H1 (cell line): ENCODE results near the gene PPFIA4. TPM values are rescaled to one million over a fixed set of nuclear protein-coding genes. Genes with fewer than 3 reads are reported as not detected.

ENCODE experiments used
- CTCF ChIA-PET: fragments of 300-600 bp; sonication (Branson Sonifier 250); formaldehyde crosslinking; loops from one replicate; lab custom pipeline; 2021; ENCODE audit not compliant: partially characterized antibody; lab: Charles Lee
- POLR2A ChIA-PET: fragments of 300-600 bp; sonication (Branson Sonifier 250); formaldehyde crosslinking; loops from one replicate; lab custom pipeline; 2021; ENCODE audit warnings: inconsistent platforms; ENCODE audit not compliant: partially characterized antibody; lab: Charles Lee
- DNase-seq, 2 experiments: peaks; one replicate each; pipeline versions ENCODE4 v3.0.0 to v3.0.0-alpha.2; 2010 to 2022; ENCODE audit warnings: low spot score in 2 of 2, low read depth in 1 of 2, mixed read lengths in 1 of 2
- FAIRE-seq: peaks from 2 replicates; lab custom pipeline; 2011; peaks lifted over from hg19 to GRCh38; lab: Jason Lieb, UNC
- H2AFZ ChIP-seq: 2 replicates; pipeline ENCODE4 v1.8.1; 2012; ENCODE audit warnings: low read length, inconsistent platforms
- H2AK5ac ChIP-seq: 2 replicates; pipeline ENCODE4 v1.6.1; 2013; ENCODE audit warnings: low read depth, low read length
- H2BK120ac ChIP-seq: replicated peaks from 2 replicates; pipeline ENCODE3; 2013; ENCODE audit warnings: low read depth, low read length, inconsistent platforms
- H2BK12ac ChIP-seq: 2 replicates; pipeline ENCODE4 v1.6.1; 2013; ENCODE audit warnings: low read depth, low read length
- H2BK15ac ChIP-seq: 2 replicates; pipeline ENCODE4 v1.6.1; 2013; ENCODE audit warnings: low read length
- H2BK20ac ChIP-seq: 2 replicates; pipeline ENCODE4 v1.6.1; 2013; ENCODE audit warnings: low read length
- H2BK5ac ChIP-seq: 2 replicates; pipeline ENCODE4 v1.6.1; 2013; ENCODE audit warnings: low read depth, low read length
- H3K14ac ChIP-seq: 2 replicates; pipeline ENCODE4 v1.6.1; 2013; ENCODE audit warnings: inconsistent platforms; ENCODE audit not compliant: insufficient read length
- H3K18ac ChIP-seq: 2 replicates; pipeline ENCODE4 v1.6.1; 2013; ENCODE audit warnings: low read length; ENCODE audit errors: extremely low read depth
- H3K23ac ChIP-seq: 2 replicates; pipeline ENCODE4 v1.6.1; 2013; ENCODE audit warnings: inconsistent platforms; ENCODE audit not compliant: insufficient read length
- H3K23me2 ChIP-seq: 2 replicates; pipeline ENCODE4 v1.6.1; 2013; ENCODE audit warnings: low read depth, low read length
- H3K27ac ChIP-seq: 2 replicates; pipeline ENCODE4 v1.6.1; 2011; ENCODE audit warnings: low read depth, low read length, inconsistent platforms
- H3K27me3 ChIP-seq, 4 experiments: replicated peaks in 1 of 4; 1 replicate in 1 of 4; 2 replicates in 3 of 4; pipeline versions ENCODE4 v1.6.1 to v1.8.1; 2011 to 2013; ENCODE audit warnings: low read length in 3 of 4, mild to moderate bottlenecking in 3 of 4, inconsistent platforms in 2 of 4, mixed read lengths in 2 of 4, moderate library complexity in 1 of 4; ENCODE audit not compliant: control insufficient read depth in 3 of 4, insufficient read depth in 3 of 4; ENCODE audit errors: extremely low read depth in 1 of 4
- H3K36me3 ChIP-seq, 4 experiments: 2 replicates each; pipeline versions ENCODE4 v1.6.1 to v1.8.1; 2011 to 2013; ENCODE audit warnings: mild to moderate bottlenecking in 4 of 4, low read length in 3 of 4, moderate library complexity in 2 of 4, control low read depth in 1 of 4, inconsistent platforms in 1 of 4; ENCODE audit not compliant: insufficient read depth in 4 of 4, control insufficient read depth in 2 of 4
- H3K4ac ChIP-seq: replicated peaks from 2 replicates; pipeline ENCODE3; 2013; ENCODE audit warnings: low read length, low read depth, mixed read lengths, inconsistent platforms; ENCODE audit not compliant: insufficient read length
- H3K4me1 ChIP-seq, 4 experiments: replicated peaks in 1 of 4; 1 replicate in 1 of 4; 2 replicates in 3 of 4; pipeline versions ENCODE4 v1.6.1 to v1.8.1; 2011 to 2013; ENCODE audit warnings: low read length in 3 of 4, inconsistent platforms in 2 of 4, mixed read lengths in 1 of 4; ENCODE audit not compliant: insufficient read depth in 4 of 4, control insufficient read depth in 3 of 4
- H3K4me2 ChIP-seq, 2 experiments: 2 replicates each; pipeline versions ENCODE4 v1.6.1 to v1.8.1; 2011 to 2013; ENCODE audit warnings: low read depth in 2 of 2, low read length in 2 of 2, control low read depth in 1 of 2, inconsistent platforms in 1 of 2, mild to moderate bottlenecking in 1 of 2; ENCODE audit not compliant: insufficient read depth in 1 of 2
- H3K4me3 ChIP-seq, 4 experiments: fragments of 200-600, 300-600 bp in 1 of 4; sonication (generic), shearing (Covaris generic), sonication (Bioruptor Twin) in 1 of 4; 2 replicates each; pipeline versions ENCODE4 v1.5.1 to v1.8.1; 2011 to 2016; ENCODE audit warnings: low read length in 4 of 4, low read depth in 3 of 4, control low read depth in 2 of 4, inconsistent platforms in 2 of 4, mild to moderate bottlenecking in 2 of 4, mixed read lengths in 1 of 4, moderate library complexity in 1 of 4; ENCODE audit not compliant: insufficient read depth in 2 of 4; ENCODE audit errors: extremely low read depth in 1 of 4
- H3K56ac ChIP-seq: replicated peaks from 2 replicates; pipeline ENCODE3; 2013; ENCODE audit warnings: low read depth, mild to moderate bottlenecking, mixed read lengths, low read length, inconsistent platforms; ENCODE audit not compliant: insufficient read length
- H3K79me1 ChIP-seq: 2 replicates; pipeline ENCODE4 v1.6.1; 2013; ENCODE audit warnings: low read depth, low read length, control low read depth
- H3K79me2 ChIP-seq, 2 experiments: 2 replicates each; pipeline versions ENCODE4 v1.6.1 to v1.8.1; 2012 to 2013; ENCODE audit warnings: low read length in 2 of 2, mild to moderate bottlenecking in 2 of 2, inconsistent platforms in 1 of 2; ENCODE audit not compliant: insufficient read depth in 2 of 2, control insufficient read depth in 1 of 2
- H3K9ac ChIP-seq, 4 experiments: replicated peaks in 1 of 4; 1 replicate in 1 of 4; 2 replicates in 3 of 4; pipeline versions ENCODE4 v1.6.1 to v1.8.1; 2011 to 2013; ENCODE audit warnings: low read depth in 3 of 4, low read length in 3 of 4, control low read depth in 2 of 4, mild to moderate bottlenecking in 2 of 4, moderate library complexity in 2 of 4, inconsistent platforms in 1 of 4; ENCODE audit errors: extremely low read depth in 1 of 4
- H3K9me3 ChIP-seq, 2 experiments: 2 replicates each; pipeline versions ENCODE4 v1.6.1 to v1.8.1; 2012 to 2013; ENCODE audit warnings: mild to moderate bottlenecking in 2 of 2, moderate library complexity in 2 of 2, control low read depth in 1 of 2, inconsistent platforms in 1 of 2, low read depth in 1 of 2, low read length in 1 of 2, mixed read lengths in 1 of 2; ENCODE audit not compliant: insufficient read depth in 2 of 2
- H4K20me1 ChIP-seq, 2 experiments: replicated peaks in 1 of 2; 2 replicates each; pipeline versions ENCODE3 to v1.8.1; 2011 to 2013; ENCODE audit warnings: inconsistent platforms in 2 of 2, low read length in 2 of 2, mild to moderate bottlenecking in 1 of 2; ENCODE audit not compliant: insufficient read depth in 2 of 2, control insufficient read depth in 1 of 2
- H4K5ac ChIP-seq: 2 replicates; pipeline ENCODE4 v1.6.1; 2013; ENCODE audit warnings: low read length, low read depth, mixed read lengths, inconsistent platforms; ENCODE audit not compliant: insufficient read length
- H4K8ac ChIP-seq: 2 replicates; pipeline ENCODE4 v1.8.0; 2013; ENCODE audit warnings: mild to moderate bottlenecking, moderate library complexity, low read length, inconsistent platforms; ENCODE audit not compliant: insufficient read depth; ENCODE audit errors: extremely low read depth
- H4K91ac ChIP-seq: replicated peaks from 2 replicates; pipeline ENCODE3; 2013; ENCODE audit warnings: low read length, mixed read lengths, inconsistent platforms; ENCODE audit not compliant: insufficient read length
- BACH1 ChIP-seq: IDR thresholded peaks from 2 replicates; pipeline ENCODE4 v1.6.1; 2012; ENCODE audit warnings: low read length, improper control_type of control experiment
- CHD1 ChIP-seq: IDR thresholded peaks from 2 replicates; pipeline ENCODE4 v1.6.1; 2012; ENCODE audit warnings: low read depth, low read length, improper control_type of control experiment
- SUZ12 ChIP-seq: fragments of 200-600 bp; sonication (generic); IDR thresholded peaks from 2 replicates; pipeline ENCODE4 v1.6.1; 2012; ENCODE audit warnings: mild to moderate bottlenecking, inconsistent platforms, low read length, moderate library complexity, mixed read lengths
- WGBS, 2 experiments: shearing (Covaris generic) in 1 of 2; methylation state at CpG; one replicate each; pipeline versions ENCODE4 v1.1.6 to v1.1.7; 2013 to 2015; ENCODE audit warnings: low lambda C conversion rate in 2 of 2, mixed read lengths in 2 of 2, inconsistent platforms in 1 of 2, low coverage in 1 of 2, missing lambda C conversion rate in 1 of 2; ENCODE audit not compliant: insufficient replicate concordance in 2 of 2, insufficient coverage in 1 of 2, insufficient read length in 1 of 2; ENCODE audit errors: extremely low coverage in 1 of 2, missing lambda C conversion rate in 1 of 2; 5-methylcytosine and 5-hydroxymethylcytosine counted together
- polyA plus RNA-seq, 7 experiments: library from polyadenylated mRNA; depleted of rRNA in 3 of 7; stranded (reverse) in 5 of 7; unstranded in 2 of 7; fragments of >200 nt in 5 of 7; fragments of 200-250 nt in 2 of 7; gene quantifications; 1 replicate in 5 of 7; 2 replicates in 1 of 7; 4 replicates in 1 of 7; pipeline versions ENCODE4 v1.2.1 to v1.2.3, GENCODE V29; 2011 to 2013; ENCODE audit warnings: missing spikeins in 2 of 7, mixed read lengths in 2 of 7
- total RNA-seq: library from RNA; stranded (reverse); fragmentation: NEBNext Ultra II Directional; extraction: Animal tissue kit (Norgen Biotek cat#: 25700); gene quantifications from 2 replicates; pipeline ENCODE4 v1.2.1, GENCODE V29; 2021

Gene PPFIA4
- total and polyA plus RNA-seq, 2 of the 8 experiments (the other 6 are each of a cell fraction or from before 2014, with no cell fraction given), result 9.0 to 9.9 TPM

- H3K4me2 ChIP-seq, result no peak overlapping the region
- no peak overlapping the region for H3K4ac ChIP-seq
- POLR2A ChIA-PET, result no interaction called here
- no peak overlapping the region for H2AFZ ChIP-seq
- no peak overlapping the region for H4K91ac ChIP-seq
- no peak overlapping the region for H3K23ac ChIP-seq
- no peaks in the 10 kb centered on the region for H4K20me1 ChIP-seq
- CTCF ChIA-PET, result interaction anchor here (0.8 to 49.7 kb wide), 10 partner anchors 3 to 214 kb away, joined by 3 to 1089 read pairs (median 60); partner anchors contain the start of genes ADORA1, MYOG and PPFIA4
- DNase-seq (no peak), FAIRE-seq (no peak)
- H4K8ac ChIP-seq, result no peak overlapping the region
- no peak overlapping the region for H2BK120ac ChIP-seq
- no peak overlapping the region for H2BK12ac ChIP-seq
- H3K79me2 ChIP-seq, result no peaks in the 10 kb centered on the region
- H2BK15ac ChIP-seq, result no peak overlapping the region
- H3K4me3 ChIP-seq, result no peak overlapping the region
- H3K23me2 ChIP-seq, result no peaks in the 10 kb centered on the region
- H3K56ac ChIP-seq, result no peak overlapping the region
- H3K14ac ChIP-seq, result no peak overlapping the region
- TF ChIP-seq CHD1 (no peak), BACH1 (no peak), SUZ12 (no peak)
- H3K18ac ChIP-seq, result no peak overlapping the region
- H3K4me1 ChIP-seq, result peaks cover 7 to 20% (median 15%) of the 10 kb centered on the region in 4 experiments
- H2AK5ac ChIP-seq, result no peak overlapping the region
- no peak overlapping the region for H4K5ac ChIP-seq
- peaks cover 0 to 3% (median 0%) of the 10 kb centered on the region in 4 experiments; a peak in 2 of 8 replicates for H3K36me3 ChIP-seq
- no peak overlapping the region for H3K9ac ChIP-seq
- H2BK20ac ChIP-seq, result no peak overlapping the region
- no peaks in the 10 kb centered on the region for H3K79me1 ChIP-seq
- H2BK5ac ChIP-seq, result no peak overlapping the region
- H3K27ac ChIP-seq, result no peak overlapping the region
- no peaks in the 10 kb centered on the region for H3K9me3 ChIP-seq
- H3K27me3 ChIP-seq, result no peaks in the 10 kb centered on the region
- WGBS, 2 experiments, result 92% methylated on average over 1 of the region's 1 CpG; no CpG with 5 or more reads in 1 of the 2 experiments
These were observed 32.3 kb downstream of the PPFIA4 start for GRCh38 chr1:203058676-203058935.
